HEK293 (cell line): Measurements from ENCODE around the gene SLC6A6.

Source experiments
- CTCF ChIA-PET: fragments of 350-600 bp; formaldehyde crosslinking; extraction: SDS; loops from one replicate; lab custom pipeline; 2021; ENCODE audit warnings: antibody characterized with exemption; lab: Yijun Ruan, JAX
- POLR2A ChIA-PET: fragments of 300-600 bp; formaldehyde crosslinking; extraction: SDS; loops from one replicate; lab custom pipeline; 2020; ENCODE audit warnings: antibody characterized with exemption, inconsistent platforms; lab: Yijun Ruan, JAX
- H3K27ac ChIP-seq: fragments of 200-500 bp; sonication (Bioruptor generic); 2 replicates; pipeline ENCODE4 v1.5.1; 2014; ENCODE audit warnings: low read depth, low read length, control low read depth, inconsistent platforms; ENCODE audit errors: extremely low read depth
- H3K36me3 ChIP-seq, 2 experiments: fragments of 200-500 bp in 1 of 2; sonication (Bioruptor generic) in 1 of 2; 1 replicate in 1 of 2; 2 replicates in 1 of 2; pipeline ENCODE4 v1.5.1; 2014 to 2017; ENCODE audit warnings: inconsistent platforms in 2 of 2, low read length in 2 of 2; ENCODE audit not compliant: control insufficient read depth in 2 of 2, insufficient read depth in 1 of 2
- H3K4me1 ChIP-seq: fragments of 200-500 bp; sonication (Bioruptor generic); 2 replicates; pipeline ENCODE4 v1.5.1; 2014; ENCODE audit warnings: mild to moderate bottlenecking, low read length, inconsistent platforms; ENCODE audit not compliant: control insufficient read depth, insufficient read depth
- H3K4me3 ChIP-seq: 2 replicates; pipeline ENCODE4 v1.5.1; 2011; ENCODE audit warnings: low read depth, mild to moderate bottlenecking, control low read depth, low read length, moderate library complexity
- H3K9me3 ChIP-seq: fragments of 200-500 bp; sonication (Bioruptor generic); 2 replicates; pipeline ENCODE4 v1.5.1; 2014; ENCODE audit warnings: low read depth, low read length, inconsistent platforms; ENCODE audit not compliant: control insufficient read depth, insufficient read depth
- BCL6B ChIP-seq: fragments of 450-650 bp; formaldehyde crosslinking; IDR thresholded peaks from 2 replicates; pipeline ENCODE4 v1.5.1; 2017; ENCODE audit warnings: missing biosample characterization, missing genetic modification characterization
- EGR2 ChIP-seq: fragments of 450-650 bp; formaldehyde crosslinking; IDR thresholded peaks from 2 replicates; pipeline ENCODE4 v1.5.1; 2016; ENCODE audit warnings: low read depth, missing biosample characterization, missing genetic modification characterization
- GLI4 ChIP-seq: fragments of 450-650 bp; formaldehyde crosslinking; IDR thresholded peaks from 2 replicates; pipeline ENCODE4 v1.5.1; 2016; ENCODE audit warnings: missing biosample characterization, missing genetic modification characterization
- GLIS1 ChIP-seq: fragments of 450-650 bp; formaldehyde crosslinking; IDR thresholded peaks from 2 replicates; pipeline ENCODE4 v1.5.1; 2016; ENCODE audit warnings: missing biosample characterization, missing genetic modification characterization
- HOXC10 ChIP-seq: sonication (generic); formaldehyde crosslinking; IDR thresholded peaks from 2 replicates; pipeline ENCODE4 v1.8.1; 2023; ENCODE audit warnings: mild to moderate bottlenecking, missing genetic modification reagents
- KLF1 ChIP-seq: fragments of 450-650 bp; formaldehyde crosslinking; IDR thresholded peaks from 2 replicates; pipeline ENCODE4 v1.5.1; 2016; ENCODE audit warnings: missing biosample characterization, missing genetic modification characterization
- KLF10 ChIP-seq: fragments of 450-650 bp; IDR thresholded peaks from 2 replicates; pipeline ENCODE4 v1.5.1; 2018; ENCODE audit warnings: missing biosample characterization, mild to moderate bottlenecking, missing genetic modification characterization
- KLF8 ChIP-seq: fragments of 450-650 bp; formaldehyde crosslinking; IDR thresholded peaks from 2 replicates; pipeline ENCODE4 v1.5.1; 2016; ENCODE audit warnings: missing biosample characterization, missing genetic modification characterization
- OSR2 ChIP-seq: fragments of 450-650 bp; formaldehyde crosslinking; IDR thresholded peaks from 2 replicates; pipeline ENCODE4 v1.5.1; 2016; ENCODE audit warnings: missing biosample characterization, missing genetic modification characterization
- TRIM28 ChIP-seq: IDR thresholded peaks from 2 replicates; pipeline ENCODE4 v1.6.1; 2011; ENCODE audit warnings: low read length, control low read depth, borderline replicate concordance
- TSHZ1 ChIP-seq: fragments of 450-650 bp; formaldehyde crosslinking; IDR thresholded peaks from 2 replicates; pipeline ENCODE4 v1.5.1; 2016; ENCODE audit warnings: missing biosample characterization, missing genetic modification characterization, borderline replicate concordance
- WT1 ChIP-seq: fragments of 450-650 bp; formaldehyde crosslinking; IDR thresholded peaks from 2 replicates; pipeline ENCODE4 v1.5.1; 2016; ENCODE audit warnings: missing biosample characterization, missing genetic modification characterization
- ZBTB20 ChIP-seq: fragments of 450-650 bp; formaldehyde crosslinking; IDR thresholded peaks from 2 replicates; pipeline ENCODE4 v1.5.1; 2016; ENCODE audit warnings: missing biosample characterization, missing genetic modification characterization
- ZBTB7A ChIP-seq: fragments of 450-650 bp; formaldehyde crosslinking; IDR thresholded peaks from 2 replicates; pipeline ENCODE4 v1.5.1; 2016; ENCODE audit warnings: low read depth, missing biosample characterization, missing genetic modification characterization
- ZNF140 ChIP-seq: fragments of 450-650 bp; formaldehyde crosslinking; IDR thresholded peaks from 2 replicates; pipeline ENCODE4 v1.5.1; 2016; ENCODE audit warnings: missing biosample characterization, missing genetic modification characterization
- ZNF157 ChIP-seq: fragments of 450-650 bp; formaldehyde crosslinking; IDR thresholded peaks from 2 replicates; pipeline ENCODE4 v1.5.1; 2016; ENCODE audit warnings: missing biosample characterization, missing genetic modification characterization
- ZNF221 ChIP-seq: fragments of 450-650 bp; formaldehyde crosslinking; IDR thresholded peaks from 2 replicates; pipeline ENCODE4 v1.5.1; 2017; ENCODE audit warnings: missing biosample characterization, missing genetic modification characterization, borderline replicate concordance
- ZNF362 ChIP-seq: fragments of 450-650 bp; formaldehyde crosslinking; IDR thresholded peaks from 2 replicates; pipeline ENCODE4 v1.5.1; 2016; ENCODE audit warnings: missing biosample characterization, missing genetic modification characterization
- ZNF37A ChIP-seq: fragments of 450-650 bp; IDR thresholded peaks from 2 replicates; pipeline ENCODE4 v1.5.1; 2018; ENCODE audit warnings: missing biosample characterization, missing genetic modification characterization
- ZNF391 ChIP-seq: fragments of 450-650 bp; formaldehyde crosslinking; IDR thresholded peaks from 2 replicates; pipeline ENCODE4 v1.5.1; 2016; ENCODE audit warnings: low read depth, missing biosample characterization, missing genetic modification characterization, borderline replicate concordance
- ZNF416 ChIP-seq: fragments of 450-650 bp; formaldehyde crosslinking; IDR thresholded peaks from 2 replicates; pipeline ENCODE4 v1.5.1; 2016; ENCODE audit warnings: missing biosample characterization, missing genetic modification characterization
- ZNF426 ChIP-seq: fragments of 450-650 bp; formaldehyde crosslinking; IDR thresholded peaks from 2 replicates; pipeline ENCODE4 v1.5.1; 2017; ENCODE audit warnings: missing biosample characterization, missing genetic modification characterization, mild to moderate bottlenecking, inconsistent platforms, moderate library complexity
- ZNF701 ChIP-seq: fragments of 450-650 bp; formaldehyde crosslinking; IDR thresholded peaks from 2 replicates; pipeline ENCODE4 v1.5.1; 2016; ENCODE audit warnings: missing biosample characterization, missing genetic modification characterization
- ZNF777 ChIP-seq: fragments of 450-650 bp; formaldehyde crosslinking; IDR thresholded peaks from 2 replicates; pipeline ENCODE4 v1.5.1; 2017; ENCODE audit warnings: missing biosample characterization, missing genetic modification characterization, borderline replicate concordance
- ZNF830 ChIP-seq: fragments of 450-650 bp; IDR thresholded peaks from 2 replicates; pipeline ENCODE4 v1.5.0; 2018; ENCODE audit warnings: missing biosample characterization, missing genetic modification characterization, low read depth, mild to moderate bottlenecking, moderate library complexity

Gene SLC6A6

GRCh38 chr3:14476583-14477265 is 74.3 kb downstream of the SLC6A6 start:
- ChIA-PET CTCF (no interaction called here), POLR2A (no interaction called here)
- Histone ChIP-seq H3K27ac (no peak overlapping the region), H3K4me3 (no peak overlapping the region), H3K36me3 (peaks cover 0 to 17% of the 10 kb centered on the region in 2 experiments; a peak in 1 of 3 replicates), H3K9me3 (no peaks in the 10 kb centered on the region), H3K4me1 (peaks cover 6% of the 10 kb centered on the region; the same call in 1 of the 2 replicates)
- TF ChIP-seq ZNF830 (tag by site-specific recombination) (no peak), GLI4 (peak; percentile 88)

GRCh38 chr3:14477311-14477935 is 75.0 kb downstream of the SLC6A6 start:
- Histone ChIP-seq H3K27ac (no peak overlapping the region), H3K36me3 (peaks cover 0 to 20% of the 10 kb centered on the region in 2 experiments; a peak in 1 of 3 replicates), H3K4me3 (no peak overlapping the region), H3K9me3 (no peaks in the 10 kb centered on the region)
- POLR2A ChIA-PET, result no interaction called here
- TF ChIP-seq ZNF362 (no peak), ZBTB20 (tag by site-specific recombination) (no peak), WT1 (no peak), KLF8 (no peak), ZBTB7A (tag by site-specific recombination) (no peak), ZNF416 (no peak), HOXC10 (no peak), GLIS1 (tag by site-specific recombination) (no peak), ZNF140 (tag by site-specific recombination) (no peak), ZNF221 (tag by site-specific recombination) (no peak), BCL6B (no peak), EGR2 (no peak), ZNF701 (tag by site-specific recombination) (no peak), KLF10 (tag by site-specific recombination) (no peak)
- TF ChIP-seq, all 188 proteins: peak for 0
- H3K4me1 ChIP-seq, result peaks cover 6% of the 10 kb centered on the region; the same call in 1 of the 2 replicates
- CTCF ChIA-PET, result interaction anchor here (2.5 kb wide), 1 partner anchor 274 kb away, joined by 9 read pairs; no protein-coding TSS in a partner anchor

GRCh38 chr3:14478956-14479550 is 76.6 kb downstream of the SLC6A6 start:
- Histone ChIP-seq H3K4me3 (no peak overlapping the region), H3K4me1 (no peaks in the 10 kb centered on the region), H3K27ac (no peak overlapping the region), H3K36me3 (peaks cover 4 to 23% of the 10 kb centered on the region in 2 experiments; a peak in 2 of 3 replicates), H3K9me3 (no peaks in the 10 kb centered on the region)
- POLR2A ChIA-PET, result no interaction called here
- CTCF ChIA-PET, result interaction anchor here (1.0 to 2.5 kb wide), 3 partner anchors 11 to 582 kb away, joined by 3 to 10 read pairs (median 9); no protein-coding TSS in a partner anchor
- TF ChIP-seq ZNF391 (tag by site-specific recombination) (no peak), TRIM28 (no peak), ZNF777 (tag by site-specific recombination) (no peak), ZNF37A (tag by site-specific recombination) (no peak), TSHZ1 (tag by site-specific recombination) (no peak), KLF1 (tag by site-specific recombination) (no peak), ZNF426 (tag by site-specific recombination) (no peak), OSR2 (tag by site-specific recombination) (no peak), ZNF157 (tag by site-specific recombination) (no peak)
